Suppressor macrophage treated with lipopolysaccharide for 1 hour (primary cell): Measurements from ENCODE around the gene CEBPB.
"Not testable (repeated sequence)": the region's sequence is repeated elsewhere in the genome, so short reads cannot be mapped to it uniquely, and the experiment has no call there.

Experiments
- DNase-seq, 3 donors: peaks; one replicate each; pipeline ENCODE4 v3.0.0-alpha.2; 2020 to 2022

CEBPB gene

DNA sequence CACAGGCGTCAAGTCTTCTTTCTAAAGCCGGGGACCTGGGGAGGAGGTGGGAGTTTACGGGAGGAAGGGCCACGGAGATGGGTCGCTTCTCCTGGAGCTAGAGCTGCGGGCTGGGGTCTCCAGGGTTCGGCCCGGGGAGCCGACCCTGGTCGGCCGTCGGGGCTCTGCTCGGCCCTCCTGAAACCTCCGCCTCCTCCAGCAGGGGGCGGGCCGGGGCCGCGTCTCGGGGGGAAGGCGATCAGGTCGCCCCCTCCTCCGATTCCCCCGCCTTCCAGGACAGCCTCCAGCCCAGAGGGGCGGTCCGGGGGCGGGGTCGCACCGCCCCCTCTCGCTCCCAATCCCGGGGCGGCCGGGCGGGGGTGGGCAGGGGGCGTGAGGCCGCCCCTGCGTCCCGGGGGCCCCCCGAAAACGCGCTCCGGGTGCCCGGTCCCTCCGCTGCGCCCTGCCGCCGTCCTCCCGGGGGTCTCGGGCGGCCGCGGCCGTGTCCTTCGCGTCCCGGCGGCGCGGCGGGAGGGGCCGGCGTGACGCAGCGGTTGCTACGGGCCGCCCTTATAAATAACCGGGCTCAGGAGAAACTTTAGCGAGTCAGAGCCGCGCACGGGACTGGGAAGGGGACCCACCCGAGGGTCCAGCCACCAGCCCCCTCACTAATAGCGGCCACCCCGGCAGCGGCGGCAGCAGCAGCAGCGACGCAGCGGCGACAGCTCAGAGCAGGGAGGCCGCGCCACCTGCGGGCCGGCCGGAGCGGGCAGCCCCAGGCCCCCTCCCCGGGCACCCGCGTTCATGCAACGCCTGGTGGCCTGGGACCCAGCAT lies at the start of gene CEBPB:
TSS of gene CEBPB (plus strand) at position 580 of the 814 bp plus-strand sequence. CDS start at position 784, 204 bp downstream.
- peak; percentile 92 to 96 (median 96) for DNase-seq

- DNase-seq = no peak
Observed at GRCh38 chr20:50141018-50141675, 49.5 kb upstream of the CEBPB start.

DNA sequence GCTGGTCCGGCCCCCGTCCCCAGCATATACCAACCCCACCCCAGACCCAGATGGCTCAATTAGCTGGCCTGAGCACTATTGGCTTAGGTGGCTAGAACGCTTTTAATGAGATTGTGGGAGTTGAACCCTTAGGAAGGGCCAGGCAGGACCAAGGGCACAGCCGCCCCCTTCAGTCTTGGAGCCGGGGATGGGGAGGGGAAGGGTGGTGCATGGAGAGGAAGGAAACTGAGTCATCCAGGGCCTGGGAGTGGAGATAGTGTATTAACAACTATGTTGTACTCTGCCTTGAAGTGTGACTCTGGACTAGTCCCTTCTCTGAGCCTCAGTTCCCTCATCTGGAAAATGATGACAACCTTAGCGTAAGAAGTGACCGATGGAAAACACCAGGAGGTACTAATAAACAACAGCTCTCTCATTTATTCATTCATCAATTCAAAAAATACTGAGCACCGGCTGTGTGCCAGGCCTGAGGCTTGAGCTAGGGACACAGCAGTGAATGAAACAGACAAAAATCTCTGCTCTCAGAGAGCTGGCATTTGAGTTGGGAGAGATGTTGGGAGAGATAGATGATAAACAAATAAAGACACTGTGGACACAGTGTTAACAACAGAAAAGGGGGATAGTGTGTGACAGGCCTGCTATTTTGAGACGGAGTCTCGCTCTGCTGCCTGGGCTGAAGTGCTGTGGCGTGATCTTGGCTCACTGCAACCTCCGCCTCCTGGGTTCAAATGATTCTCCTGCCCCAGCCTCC lies 48.6 kb upstream of the CEBPB start:
- DNase-seq = no peak

GRCh38 chr20:50142812-50143211 lies 47.8 kb upstream of the CEBPB start:
- DNase-seq = no peak

DNA sequence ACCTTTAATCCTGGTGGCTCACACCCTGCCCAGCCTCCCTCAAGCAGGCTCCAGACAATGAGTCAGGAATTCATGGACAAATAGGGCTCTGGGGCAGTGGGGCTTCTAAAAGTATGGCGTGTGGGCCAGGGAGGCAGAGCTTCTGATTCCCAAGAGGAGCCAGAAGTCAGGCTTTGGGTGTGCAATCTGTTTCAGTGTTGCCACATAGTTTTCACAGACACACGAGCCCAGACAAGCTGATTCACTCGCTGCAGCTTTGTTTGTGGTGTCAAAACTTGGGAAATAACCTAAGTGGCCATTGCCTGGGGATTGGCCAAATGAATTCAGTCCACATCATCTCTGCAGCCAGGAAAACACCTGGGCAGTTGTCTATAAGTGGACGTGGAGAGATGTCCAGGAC lies 46.3 kb upstream of the CEBPB start:
- peak; percentile 91 to 97 (median 96) for DNase-seq

- peak; percentile 47 to 64 (median 49) for DNase-seq
Observed at GRCh38 chr20:50145566-50145965, 45.1 kb upstream of the CEBPB start.

- DNase-seq = no peak
Observed at GRCh38 chr20:50146214-50146613, 44.4 kb upstream of the CEBPB start.

DNA sequence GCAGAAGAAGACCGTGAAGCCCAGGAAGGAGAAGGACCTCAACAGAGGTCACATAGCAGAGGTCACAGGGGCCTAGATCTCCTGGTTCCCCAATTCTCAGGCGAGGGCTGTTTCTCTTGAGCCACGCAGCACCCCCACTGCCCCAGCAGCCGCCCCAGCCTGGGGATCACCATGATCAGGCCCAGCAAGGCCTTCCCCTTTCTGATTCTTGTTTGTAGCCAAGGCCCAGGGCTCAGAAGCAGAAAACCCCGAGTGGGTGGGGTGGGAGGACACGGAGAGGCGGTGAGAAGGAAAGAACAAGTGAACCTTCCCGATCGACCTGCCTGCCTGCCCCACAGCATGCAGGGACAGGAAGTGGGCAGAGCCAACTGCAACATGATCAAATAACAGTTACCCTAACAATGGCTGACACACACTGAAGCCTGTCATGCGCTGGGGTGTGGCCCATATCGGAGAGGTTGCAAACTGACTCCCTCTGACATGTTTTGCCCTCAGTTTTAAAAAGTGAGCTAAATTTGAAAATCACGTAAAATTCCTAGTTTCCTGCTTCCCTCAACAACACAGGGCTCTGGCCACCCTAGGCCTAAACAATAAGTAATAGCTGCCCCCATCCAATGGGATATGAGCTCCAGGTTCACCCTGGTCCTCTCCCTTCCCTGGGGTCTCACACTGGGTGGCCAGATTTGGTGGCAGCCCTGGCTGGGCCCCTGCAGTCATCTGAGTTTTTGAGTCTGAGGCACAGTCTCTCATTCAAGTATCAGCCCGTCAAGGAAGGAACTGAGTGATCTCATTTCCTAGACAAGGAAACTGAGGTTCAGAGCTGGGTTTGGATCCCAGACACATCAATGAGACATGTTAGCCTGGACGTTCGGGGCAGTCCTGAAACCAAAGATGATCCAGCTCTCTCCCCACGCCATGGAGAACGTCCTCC lies 43.6 kb upstream of the CEBPB start:
- DNase-seq = peak; percentile 95 to 96 (median 95)

- DNase-seq = no peak
Observed at GRCh38 chr20:50149481-50150254, 41.0 kb upstream of the CEBPB start.

- DNase-seq = no peak
Observed at GRCh38 chr20:50151034-50151743, 39.4 kb upstream of the CEBPB start.

DNA sequence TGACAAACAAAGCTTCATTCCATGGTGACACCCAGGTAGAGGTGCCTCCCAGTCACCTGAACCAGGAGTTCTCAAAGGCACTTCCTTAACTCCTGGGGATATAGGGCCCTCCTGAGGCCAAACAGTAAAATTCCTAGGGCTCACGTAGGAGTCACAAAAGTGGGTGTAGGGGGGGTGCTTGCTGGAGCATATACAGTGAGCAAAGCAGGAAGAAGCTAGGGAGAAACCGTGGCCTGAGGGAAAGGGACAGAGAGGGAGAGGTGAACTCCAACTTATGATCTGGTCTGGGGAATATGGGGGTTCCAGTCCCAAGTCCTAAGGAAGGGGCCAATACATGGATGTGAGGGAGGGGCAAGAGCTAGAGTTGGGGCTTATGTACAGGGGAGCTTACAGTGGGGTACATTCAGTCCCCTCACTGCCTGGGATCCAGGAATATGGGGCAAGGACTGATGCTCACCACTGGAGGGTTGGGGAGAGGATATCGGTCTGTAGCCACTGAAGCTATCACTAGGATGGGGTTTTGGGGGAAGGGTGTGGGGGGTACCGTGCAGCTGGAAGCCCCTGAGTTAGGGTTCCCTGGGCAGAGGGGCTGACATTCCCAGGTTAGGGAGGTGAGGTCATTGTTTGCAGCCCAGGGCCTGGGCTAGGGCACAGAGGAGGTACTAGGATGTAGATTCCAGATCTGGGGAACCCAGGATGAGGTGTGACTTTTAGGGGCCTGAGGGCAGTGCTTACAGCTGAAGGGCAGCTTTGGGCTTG lies 38.1 kb upstream of the CEBPB start:
- DNase-seq = peak; percentile 44 to 69 (median 53)

DNA sequence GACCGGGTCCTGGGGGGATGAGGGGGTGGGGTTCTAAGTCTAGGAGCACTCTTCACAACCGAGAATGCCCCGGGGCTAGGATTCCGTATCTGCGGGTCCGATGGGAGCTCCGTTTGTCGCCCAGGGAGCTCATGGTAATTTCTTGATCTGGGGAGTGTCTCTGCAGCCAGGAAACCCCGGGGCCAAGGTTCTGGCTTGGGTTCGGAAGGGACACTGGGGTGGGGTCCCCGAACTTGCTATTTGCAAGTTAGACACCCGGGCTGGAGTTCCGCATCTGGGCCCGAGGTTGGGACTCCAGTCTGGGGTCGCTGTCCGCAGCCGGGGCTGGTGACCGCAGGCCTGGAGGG lies 37.5 kb upstream of the CEBPB start:
- no peak for DNase-seq

GRCh38 chr20:50153500-50154377 lies 36.9 kb upstream of the CEBPB start, which contains the start of gene PEDS1:
Gene PEDS1 (minus strand): TSS chr20:50153723. CDS start chr20:50153637, 86 bp downstream.
- peak; percentile 96 to 98 (median 98) for DNase-seq

DNA sequence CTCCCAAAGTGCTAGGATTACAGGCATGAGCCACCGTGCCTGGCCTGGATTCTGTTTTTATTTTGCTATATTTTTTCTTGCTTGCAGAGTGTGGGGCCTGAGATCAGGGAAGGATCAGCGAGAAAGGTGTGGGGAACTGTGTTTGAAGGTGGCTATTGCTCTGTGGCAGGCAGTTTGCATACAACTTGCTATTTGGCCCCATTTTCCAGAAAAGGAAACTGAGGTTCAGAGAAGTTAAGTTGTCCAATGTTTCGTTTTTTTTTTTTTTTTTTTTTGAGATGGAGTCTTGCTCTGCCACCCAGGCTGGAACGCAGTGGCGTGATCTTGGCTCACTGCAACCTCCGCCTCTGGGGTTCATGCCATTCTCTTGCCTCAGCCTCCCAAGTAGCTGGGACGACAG lies 29.1 kb upstream of the CEBPB start:
- not testable (repeated sequence) for DNase-seq

DNA sequence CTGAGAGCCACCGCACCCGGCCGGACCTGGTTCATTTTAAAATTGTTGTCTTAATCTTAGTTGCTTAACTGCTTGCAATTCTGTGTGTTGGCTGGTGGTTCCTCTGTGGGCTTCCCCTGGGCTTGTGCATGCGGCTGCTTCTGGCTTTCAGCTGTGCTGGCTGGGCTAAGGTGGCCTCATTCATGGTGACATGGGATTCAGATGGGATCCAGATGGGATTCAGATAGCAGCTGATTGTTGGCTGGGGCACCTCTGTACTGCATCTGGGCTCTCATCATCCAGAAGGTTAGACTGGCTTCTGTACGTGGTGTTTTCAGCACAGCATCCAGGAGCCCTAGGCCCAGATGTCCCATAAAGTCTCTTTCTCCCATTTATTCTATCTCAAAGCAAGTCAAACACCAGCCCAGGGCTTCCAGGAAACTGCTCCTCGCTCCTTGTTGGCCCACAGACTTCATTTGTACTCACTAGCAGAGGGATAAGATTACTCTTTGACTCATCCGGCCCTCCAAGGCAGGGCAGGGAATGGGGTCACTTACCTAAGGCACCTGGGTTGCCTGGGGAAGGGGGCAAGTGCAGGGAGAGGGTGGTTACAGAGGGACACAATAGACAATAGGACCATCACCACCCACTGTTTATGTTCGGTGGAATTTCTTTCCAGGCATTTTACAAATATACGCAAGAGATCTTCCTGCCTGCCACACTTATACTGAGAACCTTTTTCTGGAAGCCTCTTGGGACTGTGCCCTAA lies 26.9 kb upstream of the CEBPB start:
- DNase-seq = peak; percentile 57 to 71 (median 69)

DNA sequence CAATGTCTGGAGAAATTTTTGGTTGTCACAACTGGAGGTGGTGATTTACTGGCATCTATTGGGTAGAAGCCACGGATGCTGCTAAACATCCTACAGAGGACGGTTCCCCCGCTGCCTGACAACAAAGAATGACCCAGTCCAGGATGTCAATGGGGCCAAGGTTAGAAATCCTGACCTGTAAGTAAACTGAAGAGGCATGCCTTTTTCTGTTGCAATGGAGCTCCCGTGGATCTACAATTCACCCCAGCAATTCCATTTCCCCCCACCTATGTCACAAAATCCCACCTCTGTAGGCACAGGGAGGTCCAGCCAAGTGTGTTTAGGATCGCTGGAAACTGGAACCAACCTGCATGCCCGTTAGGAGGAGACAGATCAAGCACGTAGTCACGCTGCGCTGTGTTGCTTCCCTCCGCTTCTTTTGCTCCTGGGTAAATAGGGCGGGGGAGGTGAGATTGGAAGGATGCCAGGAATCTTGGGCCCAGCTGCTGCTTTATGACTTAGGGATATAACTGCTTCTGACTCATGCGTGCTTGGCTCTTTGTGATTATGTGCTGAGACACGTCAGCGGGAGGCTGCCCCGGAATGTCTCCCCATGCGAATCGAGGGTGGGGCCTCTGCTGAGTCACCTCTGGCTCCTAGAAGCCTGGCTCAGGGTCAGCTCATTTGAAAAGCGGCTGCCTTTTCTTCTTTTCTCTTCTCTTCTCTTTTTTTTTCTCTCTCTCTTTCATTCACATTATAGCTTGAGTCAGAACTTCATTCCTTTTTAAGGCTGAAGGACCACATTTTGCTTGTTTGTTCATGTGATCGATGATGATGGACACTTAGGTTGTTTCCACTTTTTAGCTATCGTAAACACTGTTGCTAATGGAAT lies 24.7 kb upstream of the CEBPB start:
- DNase-seq = peak; percentile 98 to 100 (median 99)

GRCh38 chr20:50169329-50169823 lies 21.3 kb upstream of the CEBPB start:
- DNase-seq = peak; percentile 83 to 91 (median 87)
